ENCODE measurements around the gene PSMC1. TPM values are rescaled to one million over a fixed set of nuclear protein-coding genes. Genes with fewer than 3 reads are reported as not detected.

PSMC1 gene
- total and polyA plus RNA-seq, 2 donors (not counting 1 experiment from before 2014, with no cell fraction given) = 21.4 to 51.6 TPM

GRCh38 chr14:90235179-90235976 is 21.0 kb upstream of the PSMC1 start:
- H2AFZ ChIP-seq (ENCODE audit: insufficient read depth, low read depth, low read length, poor library complexity, severe bottlenecking) = no peak overlapping the region
- peaks cover 9% of the 10 kb centered on the region for H3K9me3 Mint-ChIP-seq (ENCODE audit: insufficient read depth)
- no peak overlapping the region for H3K27ac Mint-ChIP-seq

More at GRCh38 chr14:90235179-90235976, 21.0 kb upstream of the PSMC1 start:
- Histone ChIP-seq H3K9me3 (ENCODE audit: control extremely low read depth in 1 of 3, control insufficient read depth in 2 of 3, insufficient read depth in 1 of 3, low read length in 2 of 3) (peaks cover 10 to 56% (median 39%) of the 10 kb centered on the region in 3 donors), H3K4me2 (replicated peaks; ENCODE audit: low read depth, low read length, poor library complexity, severe bottlenecking) (no peak overlapping the region), H3K9ac (ENCODE audit: low read length) (no peak overlapping the region), H3K4me3 (ENCODE audit: control extremely low read depth in 1 of 5, extremely low read depth in 1 of 5, insufficient read depth in 1 of 5, low read depth in 2 of 5, low read length in 4 of 5) (no peak overlapping the region), H3K4me1 (ENCODE audit: control insufficient read depth in 2 of 2, insufficient read depth in 2 of 2, low read length in 2 of 2) (peaks cover 0 to 5% of the 10 kb centered on the region in 2 donors), H3K36me3 (replicated peaks in 1 of 2; ENCODE audit: control extremely low read depth in 1 of 2, control insufficient read depth in 1 of 2, extremely low read depth in 1 of 2, insufficient read depth in 2 of 2, low read length in 1 of 2) (no peaks in the 10 kb centered on the region), H3K79me2 (ENCODE audit: control insufficient read depth, insufficient read depth, low read length) (no peaks in the 10 kb centered on the region), H4K20me1 (ENCODE audit: control insufficient read depth, insufficient read depth, low read length, poor library complexity, severe bottlenecking) (no peaks in the 10 kb centered on the region), H3K27me3 (replicated peaks in 1 of 4; ENCODE audit: control extremely low read depth in 1 of 4, control insufficient read depth in 3 of 4, insufficient read depth in 4 of 4, low read length in 3 of 4) (peaks cover 0 to 15% (median 2%) of the 10 kb centered on the region in 4 experiments), H3K27ac (ENCODE audit: low read length in 2 of 2) (no peak overlapping the region)
- ChIA-PET CTCF (interaction anchor here (1.4 to 2.1 kb wide), 3 partner anchors 30 to 296 kb away, joined by 3 to 8 read pairs (median 5); no protein-coding TSS in a partner anchor), POLR2A (no interaction called here)
- Mint-ChIP-seq H3K4me3 (peak overlapping the region; percentile 16), H3K27me3 (peaks cover 22% of the 10 kb centered on the region), H3K4me1 (no peaks in the 10 kb centered on the region)
- WGBS (ENCODE audit: insufficient coverage) = 15% methylated on average over 22 of the region's 25 CpGs
- ATAC-seq (ENCODE audit: low read depth) (no peak), DNase-seq (peak; percentile 47)
- peak; percentile 73 for TF ChIP-seq CTCF (IDR thresholded peaks at IDR 0.05)
- no peak for TF ChIP-seq EZH2 (IDR thresholded peaks at IDR 0.05; ENCODE audit: borderline replicate concordance, insufficient read depth, low read depth, low read length, poor library complexity, severe bottlenecking)
- intact Hi-C loops (cut with micrococcal nuclease) = no loop called here
